ENCODE data around the gene DACH1. TPM values are rescaled to one million over a fixed set of nuclear protein-coding genes. Genes with fewer than 3 reads are reported as not detected.

Gene DACH1
- total and polyA plus RNA-seq, 2 donors (not counting 3 experiments of a cell fraction or from before 2014, with no cell fraction given) = 8.6 to 28.3 TPM

DNA sequence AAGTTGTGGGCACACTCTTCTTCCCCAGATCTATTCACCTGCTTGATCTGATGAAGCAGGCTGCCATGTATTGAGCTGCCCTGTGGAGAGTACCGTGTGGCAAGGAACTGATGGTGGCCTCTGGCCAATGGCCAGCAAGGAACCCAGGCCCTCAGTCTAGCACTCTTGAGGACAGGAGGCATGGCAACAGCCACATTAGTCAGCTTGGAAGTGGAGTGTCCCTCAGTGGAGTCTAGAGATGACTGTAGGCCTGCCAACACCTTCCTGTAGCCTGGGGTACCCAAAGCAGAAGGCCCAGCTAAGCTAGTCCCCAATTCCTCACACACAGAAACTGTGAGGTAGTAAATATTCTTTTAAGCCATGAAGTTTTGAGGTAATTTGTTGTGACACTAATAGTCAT, 412.5 kb downstream of the DACH1 start:
- Histone ChIP-seq H3K4me1 (ENCODE audit: control insufficient read depth, extremely low read depth, insufficient read depth, low read length) (no peaks in the 10 kb centered on the region), H3K4me3 (replicated peaks in 1 of 3; ENCODE audit: insufficient read depth in 1 of 3, low read depth in 1 of 3, low read length in 3 of 3) (no peak overlapping the region), H3K9ac (replicated peaks; ENCODE audit: extremely low read depth, insufficient read depth, low read length) (no peak overlapping the region), H3K9me3 (replicated peaks; ENCODE audit: control insufficient read depth, insufficient read depth, low read length) (no peaks in the 10 kb centered on the region), H3K27ac (ENCODE audit: insufficient read depth, low read depth, low read length) (no peak overlapping the region), H3K27me3 (ENCODE audit: control insufficient read depth in 2 of 2, insufficient read depth in 2 of 2, low read length in 2 of 2) (no peaks in the 10 kb centered on the region), H3K79me2 (ENCODE audit: control insufficient read depth, insufficient read depth, low read length) (no peaks in the 10 kb centered on the region), H2AFZ (ENCODE audit: low read depth, low read length) (no peak overlapping the region), H3K36me3 (ENCODE audit: control insufficient read depth in 2 of 2, extremely low read depth in 1 of 2, insufficient read depth in 2 of 2, low read length in 2 of 2) (no peaks in the 10 kb centered on the region), H3K9me1 (replicated peaks; ENCODE audit: control insufficient read depth, extremely low read depth, insufficient read depth, low read length) (no peaks in the 10 kb centered on the region), H4K20me1 (replicated peaks; ENCODE audit: control insufficient read depth, extremely low read depth, insufficient read depth, low read length) (no peaks in the 10 kb centered on the region), H3K4me2 (ENCODE audit: insufficient read depth, low read length) (no peak overlapping the region)
- POLR2A ChIA-PET = no interaction called here
- CTCF ChIA-PET = no interaction called here
- DNase-seq (ENCODE audit: low read depth, low spot score) (no peak), FAIRE-seq (no peak)
- no TSS peak for BruUV-seq (replicated peaks)
- dilution Hi-C loops (cut with MboI; ENCODE audit: extremely low pct_ligation_motif_present, low sequenced_read_pairs) (no loop called here), intact Hi-C loops (cut with micrococcal nuclease) (no loop called here)
- TF ChIP-seq MYC (IDR thresholded peaks at IDR 0.05; ENCODE audit: low read depth, low read length) (no peak), EZH2 (IDR thresholded peaks at IDR 0.05; ENCODE audit: borderline replicate concordance, low read depth, low read length, severe bottlenecking) (no peak), FOS (IDR thresholded peaks at IDR 0.05; ENCODE audit: borderline replicate concordance, insufficient read depth, low read length) (no peak), GATA2 (IDR thresholded peaks at IDR 0.05; ENCODE audit: insufficient read depth, insufficient read length, low read depth, low read length) (no peak), POLR2AphosphoS5 (IDR thresholded peaks at IDR 0.05; ENCODE audit: insufficient read depth, low read depth, low read length) (no peak), POLR2A (IDR thresholded peaks at IDR 0.05; ENCODE audit: low read depth, low read length) (no peak), JUN (IDR thresholded peaks at IDR 0.05; ENCODE audit: borderline replicate concordance, insufficient read depth, insufficient read length, low read depth) (no peak)
- TF ChIP-seq, protein P1, sequence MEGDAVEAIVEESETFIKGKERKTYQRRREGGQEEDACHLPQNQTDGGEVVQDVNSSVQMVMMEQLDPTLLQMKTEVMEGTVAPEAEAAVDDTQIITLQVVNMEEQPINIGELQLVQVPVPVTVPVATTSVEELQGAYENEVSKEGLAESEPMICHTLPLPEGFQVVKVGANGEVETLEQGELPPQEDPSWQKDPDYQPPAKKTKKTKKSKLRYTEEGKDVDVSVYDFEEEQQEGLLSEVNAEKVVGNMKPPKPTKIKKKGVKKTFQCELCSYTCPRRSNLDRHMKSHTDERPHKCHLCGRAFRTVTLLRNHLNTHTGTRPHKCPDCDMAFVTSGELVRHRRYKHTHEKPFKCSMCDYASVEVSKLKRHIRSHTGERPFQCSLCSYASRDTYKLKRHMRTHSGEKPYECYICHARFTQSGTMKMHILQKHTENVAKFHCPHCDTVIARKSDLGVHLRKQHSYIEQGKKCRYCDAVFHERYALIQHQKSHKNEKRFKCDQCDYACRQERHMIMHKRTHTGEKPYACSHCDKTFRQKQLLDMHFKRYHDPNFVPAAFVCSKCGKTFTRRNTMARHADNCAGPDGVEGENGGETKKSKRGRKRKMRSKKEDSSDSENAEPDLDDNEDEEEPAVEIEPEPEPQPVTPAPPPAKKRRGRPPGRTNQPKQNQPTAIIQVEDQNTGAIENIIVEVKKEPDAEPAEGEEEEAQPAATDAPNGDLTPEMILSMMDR (IDR thresholded peaks at IDR 0.05; ENCODE audit: extremely low read depth in 1 of 2, insufficient read depth in 1 of 2, low read depth in 1 of 2, low read length in 2 of 2) = no peak
- TF ChIP-seq, protein P2, sequence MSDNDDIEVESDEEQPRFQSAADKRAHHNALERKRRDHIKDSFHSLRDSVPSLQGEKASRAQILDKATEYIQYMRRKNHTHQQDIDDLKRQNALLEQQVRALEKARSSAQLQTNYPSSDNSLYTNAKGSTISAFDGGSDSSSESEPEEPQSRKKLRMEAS (IDR thresholded peaks at IDR 0.05; ENCODE audit: insufficient read depth, insufficient read length) = no peak

Measured in endothelial cell of umbilical vein (primary cell).